HepG2 (cell line): ENCODE measurements around the gene RNASE3. TPM values are rescaled to one million over a fixed set of nuclear protein-coding genes. Genes with fewer than 3 reads are reported as not detected.

ENCODE experiments used
- ATAC-seq: fragments of 200-7000 bp; cut with Tn5 transposase; 3 replicates; pipeline ENCODE4 v1.9.1; 2020; ENCODE audit warnings: mild to moderate bottlenecking, moderate library complexity
- BruUV-seq: library from RNA; stranded (reverse); fragments of 400-500 nt; replicated peaks from 2 replicates; lab custom pipeline; 2021; lab: Mats Ljungman, UMichigan
- CTCF ChIA-PET: fragments of 300-600 bp; formaldehyde crosslinking; extraction: SDS; loops from one replicate; lab custom pipeline; 2021; ENCODE audit warnings: low total read pairs, inconsistent platforms, low intra/inter-chr PET ratio; lab: Yijun Ruan, JAX
- POLR2A ChIA-PET: fragments of 350-600 bp; sonication (Branson Sonifier 250); formaldehyde crosslinking; loops from one replicate; lab custom pipeline; 2020; ENCODE audit warnings: antibody characterized with exemption, inconsistent platforms; lab: Yijun Ruan, JAX
- DNase-seq: peaks from one replicate; pipeline ENCODE4 v3.0.0-alpha.2; 2015; ENCODE audit warnings: low spot score
- FAIRE-seq: peaks from 3 replicates; lab custom pipeline; 2011; peaks lifted over from hg19 to GRCh38; lab: Jason Lieb, UNC
- H2AFZ ChIP-seq: one replicate; pipeline ENCODE4 v1.6.1; 2011; ENCODE audit warnings: low read length, inconsistent platforms
- H3K27ac ChIP-seq: fragments of 300-600 bp; 3 replicates; pipeline ENCODE4 v1.8.0; 2011; ENCODE audit warnings: mixed run types, mild to moderate bottlenecking, mixed read lengths, low read length, inconsistent platforms; ENCODE audit not compliant: insufficient read depth; ENCODE audit errors: extremely low read length
- H3K27me3 ChIP-seq, 2 experiments: fragments of 200-600 bp in 1 of 2; 2 replicates in 1 of 2; 3 replicates in 1 of 2; pipeline versions ENCODE4 v1.6.0 to v1.8.0; 2011; ENCODE audit warnings: low read length in 2 of 2, mild to moderate bottlenecking in 2 of 2, moderate library complexity in 2 of 2, inconsistent platforms in 1 of 2; ENCODE audit not compliant: insufficient read depth in 2 of 2, control insufficient read depth in 1 of 2
- H3K36me3 ChIP-seq, 2 experiments: fragments of 200-600 bp in 1 of 2; replicated peaks in 1 of 2; 2 replicates in 1 of 2; 3 replicates in 1 of 2; pipeline versions ENCODE4 v1.5.1 to v1.8.0; 2011; ENCODE audit warnings: low read length in 2 of 2, inconsistent platforms in 1 of 2; ENCODE audit not compliant: insufficient read depth in 2 of 2, control insufficient read depth in 1 of 2
- H3K4me1 ChIP-seq: 2 replicates; pipeline ENCODE4 v1.5.1; 2012; ENCODE audit warnings: low read length, inconsistent platforms; ENCODE audit not compliant: insufficient read depth
- H3K4me2 ChIP-seq: 2 replicates; pipeline ENCODE4 v1.6.0; 2011; ENCODE audit warnings: low read depth, low read length, inconsistent platforms
- H3K4me3 ChIP-seq, 3 experiments: fragments of 200-600 bp in 1 of 3; sonication (generic), shearing (Covaris generic) in 1 of 3; replicated peaks in 1 of 3; 2 replicates each; pipeline ENCODE4 v1.5.1; 2011 to 2016; ENCODE audit warnings: low read length in 3 of 3, inconsistent platforms in 2 of 3, low read depth in 2 of 3, mild to moderate bottlenecking in 2 of 3, control low read depth in 1 of 3, mixed read lengths in 1 of 3; ENCODE audit not compliant: insufficient read depth in 1 of 3
- H3K79me2 ChIP-seq: one replicate; pipeline ENCODE4 v1.6.1; 2011; ENCODE audit warnings: low read length, inconsistent platforms; ENCODE audit not compliant: insufficient read depth
- H3K9ac ChIP-seq: 2 replicates; pipeline ENCODE4 v1.6.0; 2011; ENCODE audit warnings: mild to moderate bottlenecking, low read depth, low read length, inconsistent platforms; ENCODE audit not compliant: insufficient read depth
- H3K9me3 ChIP-seq: 2 replicates; pipeline ENCODE4 v1.5.1; 2012; ENCODE audit warnings: mild to moderate bottlenecking, low read length
- H4K20me1 ChIP-seq: 2 replicates; pipeline ENCODE4 v1.6.0; 2011; ENCODE audit warnings: inconsistent platforms, mild to moderate bottlenecking, low read length, moderate library complexity; ENCODE audit not compliant: insufficient read depth
- DPF2 ChIP-seq: sonication (generic); formaldehyde crosslinking; IDR thresholded peaks from 2 replicates; pipeline ENCODE4 v1.4.0; 2020; ENCODE audit warnings: mild to moderate bottlenecking, low read depth, missing genetic modification reagents, borderline replicate concordance
- TAF15 ChIP-seq: fragments of 200-400 bp; formaldehyde crosslinking; IDR thresholded peaks from one replicate; pipeline ENCODE4 v1.6.1; 2018; ENCODE audit warnings: mild to moderate bottlenecking, low read depth, low read length; ENCODE audit not compliant: poor library complexity, severe bottlenecking
- ZNF672 ChIP-seq: sonication (generic); formaldehyde crosslinking; IDR thresholded peaks from 2 replicates; pipeline ENCODE4 v1.8.1; 2022; ENCODE audit warnings: missing genetic modification reagents
- WGBS: methylation state at CpG from one replicate; pipeline ENCODE4 v1.1.6; 2017; ENCODE audit warnings: low lambda C conversion rate; 5-methylcytosine and 5-hydroxymethylcytosine counted together
- in situ Hi-C: cut with HindIII; loops from 2 replicates; pipeline ENCODE4 v1.10.0; 2017; ENCODE audit warnings: low pct_unique_long_range_greater_than_20kb; ENCODE audit not compliant: extremely low pct_ligation_motif_present
- intact Hi-C: fragments of 100-400 bp; cut with micrococcal nuclease; formaldehyde crosslinking; loops from one replicate; pipeline ENCODE4 v1.10.0; 2022; ENCODE audit not compliant: unreplicated experiment
- polyA plus RNA-seq, 8 experiments: library from polyadenylated mRNA; depleted of rRNA in 3 of 8; stranded (reverse) in 7 of 8; unstranded in 1 of 8; fragments of >200 nt; fragmentation: Illumina TruSeq in 4 of 8; extraction: Trizol in 4 of 8; gene quantifications; 2 replicates each; pipeline versions ENCODE4 v1.2.1 to v1.2.3, GENCODE V29; 2011 to 2016; ENCODE audit warnings: low read depth in 4 of 8, missing spikeins in 1 of 8, mixed read lengths in 1 of 8; ENCODE audit not compliant: insufficient read depth in 1 of 8
- total RNA-seq, 5 experiments: library from RNA; depleted of rRNA; stranded (reverse); fragments of >200 nt; fragmentation: Illumina TruSeq; extraction: Trizol; gene quantifications; 2 replicates each; pipeline ENCODE4 v1.2.3, GENCODE V29; 2016; ENCODE audit warnings: low read depth in 1 of 5
- TF ChIP-seq, protein P1 (sequence below): sonication (generic); formaldehyde crosslinking; IDR thresholded peaks from 2 replicates; pipeline ENCODE4 v1.4.0; 2020; ENCODE audit warnings: missing genetic modification reagents, borderline replicate concordance
- TF ChIP-seq, protein P2 (sequence below): sonication (generic); formaldehyde crosslinking; IDR thresholded peaks from 2 replicates; pipeline ENCODE4 v1.9.0; 2021; ENCODE audit warnings: missing genetic modification reagents, borderline replicate concordance
- TF ChIP-seq, protein P3 (sequence below): sonication (generic); formaldehyde crosslinking; IDR thresholded peaks from 2 replicates; pipeline ENCODE4 v1.4.0; 2020; ENCODE audit warnings: missing genetic modification reagents, mild to moderate bottlenecking, borderline replicate concordance
- TF ChIP-seq, protein P4 (sequence below): IDR thresholded peaks from 2 replicates; pipeline ENCODE4 v1.6.1; 2016; ENCODE audit warnings: low read depth, control low read depth

Gene RNASE3
- total and polyA plus RNA-seq, 2 of the 13 experiments (the other 11 are each of a cell fraction or from before 2014, with no cell fraction given): not detected

DNA sequence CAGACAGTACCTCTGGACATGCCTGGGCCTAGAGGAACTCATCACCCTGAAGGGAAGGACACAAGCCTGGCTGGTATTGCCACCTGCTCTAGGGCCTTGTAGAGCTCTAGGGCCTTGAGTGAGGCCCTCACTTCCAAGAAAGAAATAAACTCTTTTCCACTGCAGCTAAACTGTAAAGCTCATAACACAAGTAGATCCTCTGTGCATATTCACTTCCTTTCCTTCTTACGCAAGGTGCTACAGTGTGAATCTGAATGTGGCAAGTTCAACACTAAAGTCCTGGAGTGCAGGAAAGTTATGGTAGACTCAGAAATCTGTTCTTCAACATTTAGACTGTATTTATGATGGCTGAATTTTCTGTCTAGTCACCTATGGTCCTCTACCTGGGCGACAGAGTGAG is 14.5 kb downstream of the RNASE3 start:
- Histone ChIP-seq H3K4me1 (no peaks in the 10 kb centered on the region), H3K79me2 (no peaks in the 10 kb centered on the region), H3K9ac (no peak overlapping the region), H3K27ac (no peak overlapping the region)
- FAIRE-seq (no peak), DNase-seq (no peak)
- POLR2A ChIA-PET: no interaction called here
- intact Hi-C loops: no loop called here
- TF ChIP-seq, protein P1, sequence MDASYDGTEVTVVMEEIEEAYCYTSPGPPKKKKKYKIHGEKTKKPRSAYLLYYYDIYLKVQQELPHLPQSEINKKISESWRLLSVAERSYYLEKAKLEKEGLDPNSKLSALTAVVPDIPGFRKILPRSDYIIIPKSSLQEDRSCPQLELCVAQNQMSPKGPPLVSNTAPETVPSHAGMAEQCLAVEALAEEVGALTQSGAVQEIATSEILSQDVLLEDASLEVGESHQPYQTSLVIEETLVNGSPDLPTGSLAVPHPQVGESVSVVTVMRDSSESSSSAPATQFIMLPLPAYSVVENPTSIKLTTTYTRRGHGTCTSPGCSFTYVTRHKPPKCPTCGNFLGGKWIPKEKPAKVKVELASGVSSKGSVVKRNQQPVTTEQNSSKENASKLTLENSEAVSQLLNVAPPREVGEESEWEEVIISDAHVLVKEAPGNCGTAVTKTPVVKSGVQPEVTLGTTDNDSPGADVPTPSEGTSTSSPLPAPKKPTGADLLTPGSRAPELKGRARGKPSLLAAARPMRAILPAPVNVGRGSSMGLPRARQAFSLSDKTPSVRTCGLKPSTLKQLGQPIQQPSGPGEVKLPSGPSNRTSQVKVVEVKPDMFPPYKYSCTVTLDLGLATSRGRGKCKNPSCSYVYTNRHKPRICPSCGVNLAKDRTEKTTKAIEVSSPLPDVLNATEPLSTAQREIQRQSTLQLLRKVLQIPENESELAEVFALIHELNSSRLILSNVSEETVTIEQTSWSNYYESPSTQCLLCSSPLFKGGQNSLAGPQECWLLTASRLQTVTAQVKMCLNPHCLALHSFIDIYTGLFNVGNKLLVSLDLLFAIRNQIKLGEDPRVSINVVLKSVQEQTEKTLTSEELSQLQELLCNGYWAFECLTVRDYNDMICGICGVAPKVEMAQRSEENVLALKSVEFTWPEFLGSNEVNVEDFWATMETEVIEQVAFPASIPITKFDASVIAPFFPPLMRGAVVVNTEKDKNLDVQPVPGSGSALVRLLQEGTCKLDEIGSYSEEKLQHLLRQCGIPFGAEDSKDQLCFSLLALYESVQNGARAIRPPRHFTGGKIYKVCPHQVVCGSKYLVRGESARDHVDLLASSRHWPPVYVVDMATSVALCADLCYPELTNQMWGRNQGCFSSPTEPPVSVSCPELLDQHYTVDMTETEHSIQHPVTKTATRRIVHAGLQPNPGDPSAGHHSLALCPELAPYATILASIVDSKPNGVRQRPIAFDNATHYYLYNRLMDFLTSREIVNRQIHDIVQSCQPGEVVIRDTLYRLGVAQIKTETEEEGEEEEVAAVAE (CRISPR knock-in tag): no peak
- TF ChIP-seq, protein P2, sequence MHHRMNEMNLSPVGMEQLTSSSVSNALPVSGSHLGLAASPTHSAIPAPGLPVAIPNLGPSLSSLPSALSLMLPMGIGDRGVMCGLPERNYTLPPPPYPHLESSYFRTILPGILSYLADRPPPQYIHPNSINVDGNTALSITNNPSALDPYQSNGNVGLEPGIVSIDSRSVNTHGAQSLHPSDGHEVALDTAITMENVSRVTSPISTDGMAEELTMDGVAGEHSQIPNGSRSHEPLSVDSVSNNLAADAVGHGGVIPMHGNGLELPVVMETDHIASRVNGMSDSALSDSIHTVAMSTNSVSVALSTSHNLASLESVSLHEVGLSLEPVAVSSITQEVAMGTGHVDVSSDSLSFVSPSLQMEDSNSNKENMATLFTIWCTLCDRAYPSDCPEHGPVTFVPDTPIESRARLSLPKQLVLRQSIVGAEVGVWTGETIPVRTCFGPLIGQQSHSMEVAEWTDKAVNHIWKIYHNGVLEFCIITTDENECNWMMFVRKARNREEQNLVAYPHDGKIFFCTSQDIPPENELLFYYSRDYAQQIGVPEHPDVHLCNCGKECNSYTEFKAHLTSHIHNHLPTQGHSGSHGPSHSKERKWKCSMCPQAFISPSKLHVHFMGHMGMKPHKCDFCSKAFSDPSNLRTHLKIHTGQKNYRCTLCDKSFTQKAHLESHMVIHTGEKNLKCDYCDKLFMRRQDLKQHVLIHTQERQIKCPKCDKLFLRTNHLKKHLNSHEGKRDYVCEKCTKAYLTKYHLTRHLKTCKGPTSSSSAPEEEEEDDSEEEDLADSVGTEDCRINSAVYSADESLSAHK: no peak
- TF ChIP-seq, protein P3, sequence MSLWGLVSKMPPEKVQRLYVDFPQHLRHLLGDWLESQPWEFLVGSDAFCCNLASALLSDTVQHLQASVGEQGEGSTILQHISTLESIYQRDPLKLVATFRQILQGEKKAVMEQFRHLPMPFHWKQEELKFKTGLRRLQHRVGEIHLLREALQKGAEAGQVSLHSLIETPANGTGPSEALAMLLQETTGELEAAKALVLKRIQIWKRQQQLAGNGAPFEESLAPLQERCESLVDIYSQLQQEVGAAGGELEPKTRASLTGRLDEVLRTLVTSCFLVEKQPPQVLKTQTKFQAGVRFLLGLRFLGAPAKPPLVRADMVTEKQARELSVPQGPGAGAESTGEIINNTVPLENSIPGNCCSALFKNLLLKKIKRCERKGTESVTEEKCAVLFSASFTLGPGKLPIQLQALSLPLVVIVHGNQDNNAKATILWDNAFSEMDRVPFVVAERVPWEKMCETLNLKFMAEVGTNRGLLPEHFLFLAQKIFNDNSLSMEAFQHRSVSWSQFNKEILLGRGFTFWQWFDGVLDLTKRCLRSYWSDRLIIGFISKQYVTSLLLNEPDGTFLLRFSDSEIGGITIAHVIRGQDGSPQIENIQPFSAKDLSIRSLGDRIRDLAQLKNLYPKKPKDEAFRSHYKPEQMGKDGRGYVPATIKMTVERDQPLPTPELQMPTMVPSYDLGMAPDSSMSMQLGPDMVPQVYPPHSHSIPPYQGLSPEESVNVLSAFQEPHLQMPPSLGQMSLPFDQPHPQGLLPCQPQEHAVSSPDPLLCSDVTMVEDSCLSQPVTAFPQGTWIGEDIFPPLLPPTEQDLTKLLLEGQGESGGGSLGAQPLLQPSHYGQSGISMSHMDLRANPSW (CRISPR knock-in tag): no peak
- no peak for TF ChIP-seq DPF2
- TF ChIP-seq, protein P4, sequence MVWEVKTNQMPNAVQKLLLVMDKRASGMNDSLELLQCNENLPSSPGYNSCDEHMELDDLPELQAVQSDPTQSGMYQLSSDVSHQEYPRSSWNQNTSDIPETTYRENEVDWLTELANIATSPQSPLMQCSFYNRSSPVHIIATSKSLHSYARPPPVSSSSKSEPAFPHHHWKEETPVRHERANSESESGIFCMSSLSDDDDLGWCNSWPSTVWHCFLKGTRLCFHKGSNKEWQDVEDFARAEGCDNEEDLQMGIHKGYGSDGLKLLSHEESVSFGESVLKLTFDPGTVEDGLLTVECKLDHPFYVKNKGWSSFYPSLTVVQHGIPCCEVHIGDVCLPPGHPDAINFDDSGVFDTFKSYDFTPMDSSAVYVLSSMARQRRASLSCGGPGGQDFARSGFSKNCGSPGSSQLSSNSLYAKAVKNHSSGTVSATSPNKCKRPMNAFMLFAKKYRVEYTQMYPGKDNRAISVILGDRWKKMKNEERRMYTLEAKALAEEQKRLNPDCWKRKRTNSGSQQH: no peak
- TF ChIP-seq ZNF672: no peak
- TF ChIP-seq TAF15: no peak
- TF ChIP-seq, all 625 proteins: peak for 0
- no peak overlapping the region for H3K4me3 ChIP-seq
- 52% methylated on average over 2 of the region's 2 CpGs for WGBS
- H4K20me1 ChIP-seq: no peaks in the 10 kb centered on the region
- no peak for ATAC-seq
- in situ Hi-C loops: no loop called here
- no peaks in the 10 kb centered on the region for H3K9me3 ChIP-seq
- H3K36me3 ChIP-seq: no peaks in the 10 kb centered on the region
- no peak overlapping the region for H3K4me2 ChIP-seq
- no peak overlapping the region for H2AFZ ChIP-seq
- CTCF ChIA-PET: no interaction called here
- H3K27me3 ChIP-seq: no peaks in the 10 kb centered on the region
- BruUV-seq: no TSS peak
